ENCODE data around the gene DCLRE1A. TPM values are rescaled to one million over a fixed set of nuclear protein-coding genes. Genes with fewer than 3 reads are reported as not detected.

The DCLRE1A gene
- total and polyA plus RNA-seq, 2 experiments from 2014 or later, result 2.5 to 3.2 TPM

- no peak overlapping the region for H3K4me2 ChIP-seq (ENCODE audit: unreplicated experiment)
- no peak overlapping the region for H2AFZ ChIP-seq
- 62 to 64% methylated on average over 3 of the region's 3 CpGs for WGBS, 2 experiments (ENCODE audit: low coverage in 1 of 2, low lambda C conversion rate in 2 of 2, missing lambda C conversion rate in 2 of 2)
- H3K36me3 ChIP-seq (ENCODE audit: low read depth), result 0 out of 2 replicates have a peak, but pooled peaks cover 6% of the 10 kb centered on the region
- H3K4me1 ChIP-seq (ENCODE audit: insufficient read depth), result no peaks in the 10 kb centered on the region
- DNase-seq, result no peak
- no peak overlapping the region for H3K27ac ChIP-seq
- TF ChIP-seq EZH2 (IDR thresholded peaks at IDR 0.05; ENCODE audit: insufficient read depth, poor library complexity, severe bottlenecking) (no peak), EZH2phosphoT487 (IDR thresholded peaks at IDR 0.05; ENCODE audit: insufficient read depth, low read depth) (no peak)
- in situ Hi-C loops (cut with MboI), result no loop called here
- H3K9ac ChIP-seq, result no peak overlapping the region
- peaks cover 24% of the 10 kb centered on the region for H3K79me2 ChIP-seq (ENCODE audit: insufficient read depth)
- no peak overlapping the region for H3K4me3 ChIP-seq
- H3K27me3 ChIP-seq (replicated peaks; ENCODE audit: insufficient read depth), result no peaks in the 10 kb centered on the region
- no peaks in the 10 kb centered on the region for H3F3A ChIP-seq (ENCODE audit: insufficient read depth)
- no peaks in the 10 kb centered on the region for H4K20me1 ChIP-seq (ENCODE audit: insufficient read depth)
- H3K9me2 ChIP-seq (ENCODE audit: insufficient read depth), result no peaks in the 10 kb centered on the region
- H3K9me3 ChIP-seq (ENCODE audit: low read depth), result no peaks in the 10 kb centered on the region
Observed at GRCh38 chr10:113876461-113876860, 22.6 kb upstream of the DCLRE1A start.

GRCh38 chr10:113875212-113875611, 21.3 kb upstream of the DCLRE1A start:
- 95 to 100% methylated on average over 1 of the region's 1 CpG for WGBS, 2 experiments (ENCODE audit: low coverage in 1 of 2, low lambda C conversion rate in 2 of 2, missing lambda C conversion rate in 2 of 2)
- Histone ChIP-seq H3K4me1 (ENCODE audit: insufficient read depth) (no peaks in the 10 kb centered on the region), H3K27ac (no peak overlapping the region), H3K79me2 (ENCODE audit: insufficient read depth) (peaks cover 25% of the 10 kb centered on the region), H3F3A (ENCODE audit: insufficient read depth) (no peaks in the 10 kb centered on the region), H3K36me3 (ENCODE audit: low read depth) (0 out of 2 replicates have a peak, but pooled peaks cover 6% of the 10 kb centered on the region), H3K9me3 (ENCODE audit: low read depth) (no peaks in the 10 kb centered on the region), H2AFZ (no peak overlapping the region), H3K4me2 (ENCODE audit: unreplicated experiment) (no peak overlapping the region), H3K9me2 (ENCODE audit: insufficient read depth) (no peaks in the 10 kb centered on the region), H3K9ac (no peak overlapping the region), H4K20me1 (ENCODE audit: insufficient read depth) (no peaks in the 10 kb centered on the region), H3K27me3 (replicated peaks; ENCODE audit: insufficient read depth) (no peaks in the 10 kb centered on the region), H3K4me3 (no peak overlapping the region)
- in situ Hi-C loops (cut with MboI), result no loop called here
- TF ChIP-seq EZH2phosphoT487 (IDR thresholded peaks at IDR 0.05; ENCODE audit: insufficient read depth, low read depth) (no peak), EZH2 (IDR thresholded peaks at IDR 0.05; ENCODE audit: insufficient read depth, poor library complexity, severe bottlenecking) (no peak)
- DNase-seq, result no peak

- no peak overlapping the region for H3K9ac ChIP-seq
- H3K9me2 ChIP-seq (ENCODE audit: insufficient read depth), result no peaks in the 10 kb centered on the region
- no peaks in the 10 kb centered on the region for H3K27me3 ChIP-seq (replicated peaks; ENCODE audit: insufficient read depth)
- 0 out of 2 replicates have a peak, but pooled peaks cover 4% of the 10 kb centered on the region for H3K36me3 ChIP-seq (ENCODE audit: low read depth)
- no peaks in the 10 kb centered on the region for H3K4me1 ChIP-seq (ENCODE audit: insufficient read depth)
- no peak overlapping the region for H2AFZ ChIP-seq
- H3K27ac ChIP-seq, result no peak overlapping the region
- H3F3A ChIP-seq (ENCODE audit: insufficient read depth), result no peaks in the 10 kb centered on the region
- TF ChIP-seq EZH2 (IDR thresholded peaks at IDR 0.05; ENCODE audit: insufficient read depth, poor library complexity, severe bottlenecking), result no peak
- TF ChIP-seq EZH2phosphoT487 (IDR thresholded peaks at IDR 0.05; ENCODE audit: insufficient read depth, low read depth), result no peak
- in situ Hi-C loops (cut with MboI), result no loop called here
- H3K9me3 ChIP-seq (ENCODE audit: low read depth), result no peaks in the 10 kb centered on the region
- no peak for DNase-seq
- no peak overlapping the region for H3K4me2 ChIP-seq (ENCODE audit: unreplicated experiment)
- H3K4me3 ChIP-seq, result no peak overlapping the region
- no peaks in the 10 kb centered on the region for H4K20me1 ChIP-seq (ENCODE audit: insufficient read depth)
- WGBS, 2 experiments (ENCODE audit: low coverage in 1 of 2, low lambda C conversion rate in 2 of 2, missing lambda C conversion rate in 2 of 2), result 97 to 98% methylated on average over 3 of the region's 3 CpGs
- peaks cover 25% of the 10 kb centered on the region for H3K79me2 ChIP-seq (ENCODE audit: insufficient read depth)
Observed at GRCh38 chr10:113872139-113873030, 18.5 kb upstream of the DCLRE1A start.

- DNase-seq, result no peak
- H4K20me1 ChIP-seq (ENCODE audit: insufficient read depth), result no peaks in the 10 kb centered on the region
Observed at GRCh38 chr10:113869789-113870188, 15.9 kb upstream of the DCLRE1A start.

More at GRCh38 chr10:113869789-113870188, 15.9 kb upstream of the DCLRE1A start:
- Histone ChIP-seq H3K4me3 (no peak overlapping the region), H3K36me3 (ENCODE audit: low read depth) (peaks cover 10% of the 10 kb centered on the region; the same call in 1 of the 2 replicates), H3K79me2 (ENCODE audit: insufficient read depth) (peaks cover 19% of the 10 kb centered on the region), H2AFZ (no peak overlapping the region), H3K27me3 (replicated peaks; ENCODE audit: insufficient read depth) (no peaks in the 10 kb centered on the region), H3K4me2 (ENCODE audit: unreplicated experiment) (no peak overlapping the region), H3F3A (ENCODE audit: insufficient read depth) (no peaks in the 10 kb centered on the region), H3K9me3 (ENCODE audit: low read depth) (no peaks in the 10 kb centered on the region), H3K27ac (no peak overlapping the region), H3K9me2 (ENCODE audit: insufficient read depth) (no peaks in the 10 kb centered on the region), H3K4me1 (ENCODE audit: insufficient read depth) (no peaks in the 10 kb centered on the region), H3K9ac (no peak overlapping the region)
- WGBS, 2 experiments (ENCODE audit: low coverage in 1 of 2, low lambda C conversion rate in 2 of 2, missing lambda C conversion rate in 2 of 2), result 94 to 96% methylated on average over 2 of the region's 2 CpGs
- TF ChIP-seq EZH2phosphoT487 (IDR thresholded peaks at IDR 0.05; ENCODE audit: insufficient read depth, low read depth), result no peak
- TF ChIP-seq EZH2 (IDR thresholded peaks at IDR 0.05; ENCODE audit: insufficient read depth, poor library complexity, severe bottlenecking), result no peak
- in situ Hi-C loops (cut with MboI), result no loop called here

Data from GM23248 (cell line).